SU-DHL-6 (cell line): ENCODE measurements around the gene WDR93.

Source experiments
- CTCF ChIP-seq: fragments of 200-600 bp; sonication (generic); IDR thresholded peaks from one replicate; pipeline ENCODE4 v1.5.1; 2017; ENCODE audit warnings: antibody characterized with exemption, mild to moderate bottlenecking, low read length, moderate library complexity; ENCODE audit not compliant: insufficient read depth, poor library complexity, severe bottlenecking
- EZH2phosphoT487 ChIP-seq: fragments of 200-600 bp; sonication (generic), shearing (Covaris generic); conservative IDR thresholded peaks from 2 replicates; pipeline ENCODE4 v1.6.1; 2018; ENCODE audit warnings: mild to moderate bottlenecking, antibody characterized with exemption, low read length, moderate library complexity, mixed read lengths

- no peak for TF ChIP-seq CTCF
- TF ChIP-seq EZH2phosphoT487: no peak
Observed at GRCh38 chr15:89792106-89792805, 101.6 kb downstream of the WDR93 start.
